Breast epithelium (tissue), 3 donors: ENCODE measurements around the gene USP14.

ENCODE experiments used
- POLR2A ChIP-seq: fragments of 450-650 bp; IDR thresholded peaks from one replicate; pipeline ENCODE4 v1.6.1; 2016; ENCODE audit warnings: antibody characterized with exemption, mild to moderate bottlenecking, moderate library complexity
- POLR2AphosphoS5 ChIP-seq, 3 donors: sonication (generic); formaldehyde crosslinking; IDR thresholded peaks; one replicate each; pipeline ENCODE4 v1.6.1; 2017; ENCODE audit warnings: antibody characterized with exemption in 3 of 3
- TF ChIP-seq, protein P1 (sequence below), 3 donors: fragments of 450-650 bp; IDR thresholded peaks; one replicate each; pipeline ENCODE4 v1.5.1; 2016 to 2017; ENCODE audit warnings: antibody characterized with exemption in 3 of 3, mild to moderate bottlenecking in 3 of 3, moderate library complexity in 3 of 3

GRCh38 chr18:172361-172760, 14.0 kb downstream of the USP14 start:
- TF ChIP-seq POLR2A (no peak), POLR2AphosphoS5 (IDR thresholded peaks at IDR 0.05) (no peak)
- TF ChIP-seq, protein P1, sequence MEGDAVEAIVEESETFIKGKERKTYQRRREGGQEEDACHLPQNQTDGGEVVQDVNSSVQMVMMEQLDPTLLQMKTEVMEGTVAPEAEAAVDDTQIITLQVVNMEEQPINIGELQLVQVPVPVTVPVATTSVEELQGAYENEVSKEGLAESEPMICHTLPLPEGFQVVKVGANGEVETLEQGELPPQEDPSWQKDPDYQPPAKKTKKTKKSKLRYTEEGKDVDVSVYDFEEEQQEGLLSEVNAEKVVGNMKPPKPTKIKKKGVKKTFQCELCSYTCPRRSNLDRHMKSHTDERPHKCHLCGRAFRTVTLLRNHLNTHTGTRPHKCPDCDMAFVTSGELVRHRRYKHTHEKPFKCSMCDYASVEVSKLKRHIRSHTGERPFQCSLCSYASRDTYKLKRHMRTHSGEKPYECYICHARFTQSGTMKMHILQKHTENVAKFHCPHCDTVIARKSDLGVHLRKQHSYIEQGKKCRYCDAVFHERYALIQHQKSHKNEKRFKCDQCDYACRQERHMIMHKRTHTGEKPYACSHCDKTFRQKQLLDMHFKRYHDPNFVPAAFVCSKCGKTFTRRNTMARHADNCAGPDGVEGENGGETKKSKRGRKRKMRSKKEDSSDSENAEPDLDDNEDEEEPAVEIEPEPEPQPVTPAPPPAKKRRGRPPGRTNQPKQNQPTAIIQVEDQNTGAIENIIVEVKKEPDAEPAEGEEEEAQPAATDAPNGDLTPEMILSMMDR (IDR thresholded peaks at IDR 0.05) = no peak
